Measurements from ENCODE around the gene DUOXA1.
"Not testable (repeated sequence)": the region's sequence is repeated elsewhere in the genome, so short reads cannot be mapped to it uniquely, and the experiment has no call there.

Gene DUOXA1

DNA sequence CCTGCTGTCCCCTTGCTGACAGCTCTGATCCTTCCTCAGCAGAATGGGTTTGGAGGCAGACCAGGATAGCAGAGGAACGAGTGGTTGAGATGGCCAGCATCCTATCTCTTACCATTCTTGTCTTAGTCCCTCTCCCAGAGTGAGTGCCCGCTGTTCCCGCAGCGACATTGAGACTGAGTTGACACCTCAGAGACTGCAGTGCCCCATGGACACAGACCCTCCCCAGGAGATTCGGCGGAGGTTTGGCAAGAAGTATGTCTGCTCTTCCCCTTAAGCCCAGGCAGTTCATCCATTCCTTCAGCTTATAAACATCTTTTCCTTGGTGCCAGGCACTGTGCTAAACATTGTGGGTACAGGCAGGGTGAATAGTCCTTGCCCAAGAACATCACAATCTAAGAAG is 21.3 kb upstream of the DUOXA1 start:
- DNase-seq = no peak

- DNase-seq = no peak
These were observed 20.8 kb upstream of the DUOXA1 start for GRCh38 chr15:45150481-45150880.

DNA sequence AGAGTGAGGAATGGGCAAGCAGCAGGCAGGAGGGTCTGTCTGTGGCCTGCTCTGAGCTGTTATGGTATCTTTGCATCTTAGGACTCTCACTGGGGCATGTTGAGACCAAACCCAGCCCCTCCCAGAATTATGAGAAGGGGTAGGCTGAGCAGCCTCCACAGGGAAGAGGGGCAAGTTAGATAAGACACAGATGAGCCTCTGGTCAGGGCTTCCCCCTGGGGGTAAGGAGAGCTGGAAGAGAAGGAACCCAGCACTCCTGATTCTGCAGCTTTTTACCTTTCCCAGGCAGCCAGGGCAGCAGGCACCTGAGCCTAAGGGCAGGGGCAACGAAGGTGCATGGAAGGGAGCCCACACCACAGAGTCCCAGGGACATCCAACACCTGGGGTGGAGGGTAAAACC is 19.4 kb upstream of the DUOXA1 start:
- no peak for DNase-seq

DNA sequence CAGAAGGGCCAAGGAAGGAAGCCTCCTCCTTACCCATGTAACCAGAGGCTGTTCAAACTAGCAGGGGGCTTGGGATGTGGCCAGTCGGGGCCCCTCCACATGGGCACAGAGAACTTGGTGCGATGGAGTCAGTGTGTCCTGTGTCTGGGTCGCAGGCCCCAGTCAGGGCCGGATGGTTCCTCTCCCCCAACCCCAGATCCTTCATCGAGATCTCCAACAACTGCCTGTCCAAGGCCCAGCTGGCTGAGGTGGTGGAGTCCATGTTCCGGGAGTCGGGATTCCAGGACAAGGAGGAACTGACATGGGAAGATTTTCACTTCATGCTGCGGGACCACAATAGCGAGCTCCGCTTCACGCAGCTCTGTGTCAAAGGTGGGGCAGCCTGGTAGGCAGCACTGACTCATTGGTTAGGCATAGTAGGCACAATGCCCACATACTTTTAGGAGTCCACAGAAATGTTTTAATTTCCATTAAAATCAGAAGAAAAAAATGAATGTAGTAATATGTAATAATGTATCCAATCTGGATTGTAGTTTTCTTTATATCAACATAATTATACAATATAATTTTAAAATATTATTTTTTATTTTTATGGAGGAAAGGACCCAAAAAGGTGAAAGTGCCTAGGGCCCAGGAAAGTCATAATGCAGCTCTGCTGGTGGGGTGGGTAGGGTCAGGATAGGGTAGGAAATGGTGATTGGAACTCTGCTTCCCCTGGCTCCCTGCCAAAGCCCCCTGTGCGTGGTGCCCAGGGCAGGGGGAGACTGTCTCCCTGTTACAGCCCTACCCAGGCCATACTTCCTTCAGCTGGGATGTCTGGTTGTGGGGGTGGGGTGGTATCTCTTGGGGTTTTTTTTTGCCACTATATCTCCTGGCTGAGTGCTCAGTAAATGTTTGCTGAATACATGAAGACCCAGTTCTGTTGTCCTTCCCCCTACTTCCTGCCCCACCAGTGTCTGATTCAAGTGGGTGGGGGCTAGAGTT is 18.7 kb upstream of the DUOXA1 start:
- no peak for DNase-seq

GRCh38 chr15:45147606-45148005 is 17.9 kb upstream of the DUOXA1 start:
- DNase-seq = no peak

GRCh38 chr15:45146405-45146804 is 16.7 kb upstream of the DUOXA1 start:
- DNase-seq = no peak

DNA sequence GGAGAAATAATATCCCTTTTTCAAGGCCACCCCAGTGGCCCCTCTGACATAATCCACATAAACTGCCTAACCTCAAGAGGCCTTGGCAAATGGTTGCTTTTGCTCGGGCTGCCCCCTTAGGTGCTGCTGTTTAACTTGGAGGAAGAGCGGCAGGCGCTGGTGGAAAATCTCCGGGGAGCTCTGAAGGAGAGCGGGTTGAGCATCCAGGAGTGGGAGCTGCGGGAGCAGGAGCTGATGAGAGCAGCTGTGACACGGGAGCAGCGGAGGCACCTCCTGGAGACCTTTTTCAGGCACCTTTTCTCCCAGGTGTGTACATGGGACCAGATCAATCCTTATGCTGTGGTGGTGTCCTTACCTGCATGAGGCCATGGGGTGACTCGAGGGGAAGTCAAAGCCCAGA is 15.1 kb upstream of the DUOXA1 start:
- no peak for DNase-seq

- DNase-seq = no peak
These were observed 14.3 kb upstream of the DUOXA1 start for GRCh38 chr15:45143946-45144345.

DNA sequence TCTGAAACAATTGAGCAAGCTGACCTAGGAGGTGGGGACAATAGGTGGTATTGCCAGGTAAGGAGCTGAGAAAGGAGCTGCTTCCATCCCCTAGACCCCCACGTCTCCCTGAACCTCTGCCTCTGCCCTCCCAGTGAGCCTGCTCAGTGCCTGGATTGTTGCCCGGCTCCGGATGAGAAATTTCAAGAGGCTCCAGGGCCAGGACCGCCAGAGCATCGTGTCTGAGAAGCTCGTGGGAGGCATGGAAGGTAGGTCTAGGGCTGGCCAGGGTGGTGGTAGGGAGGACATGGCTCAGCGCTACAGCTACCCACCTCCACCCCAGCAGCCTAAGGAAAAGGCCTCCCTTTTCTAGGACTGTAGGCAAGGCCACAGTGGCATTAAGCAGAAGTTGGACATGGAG is 13.4 kb upstream of the DUOXA1 start:
- no peak for DNase-seq

DNA sequence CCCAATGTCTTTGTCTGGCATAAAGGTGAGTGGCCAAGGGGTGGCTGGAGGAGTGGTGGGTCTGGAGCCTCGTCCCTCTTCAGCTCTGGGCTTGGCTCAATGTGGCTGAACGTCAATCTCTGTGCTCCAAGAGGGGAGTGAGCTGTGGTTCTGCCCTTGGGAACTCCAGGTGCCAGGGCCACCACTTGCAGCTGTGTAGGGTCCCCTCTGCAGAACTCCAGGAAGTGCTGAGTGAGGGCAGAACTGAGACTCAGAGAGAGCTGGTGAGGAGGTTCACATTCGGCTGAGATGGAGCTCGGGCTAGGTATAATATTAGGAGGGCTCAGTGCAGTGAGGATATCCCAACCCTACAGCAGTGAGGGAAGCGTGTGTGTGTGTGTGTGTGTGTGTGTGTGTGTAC is 11.7 kb upstream of the DUOXA1 start:
- no peak for DNase-seq

DNA sequence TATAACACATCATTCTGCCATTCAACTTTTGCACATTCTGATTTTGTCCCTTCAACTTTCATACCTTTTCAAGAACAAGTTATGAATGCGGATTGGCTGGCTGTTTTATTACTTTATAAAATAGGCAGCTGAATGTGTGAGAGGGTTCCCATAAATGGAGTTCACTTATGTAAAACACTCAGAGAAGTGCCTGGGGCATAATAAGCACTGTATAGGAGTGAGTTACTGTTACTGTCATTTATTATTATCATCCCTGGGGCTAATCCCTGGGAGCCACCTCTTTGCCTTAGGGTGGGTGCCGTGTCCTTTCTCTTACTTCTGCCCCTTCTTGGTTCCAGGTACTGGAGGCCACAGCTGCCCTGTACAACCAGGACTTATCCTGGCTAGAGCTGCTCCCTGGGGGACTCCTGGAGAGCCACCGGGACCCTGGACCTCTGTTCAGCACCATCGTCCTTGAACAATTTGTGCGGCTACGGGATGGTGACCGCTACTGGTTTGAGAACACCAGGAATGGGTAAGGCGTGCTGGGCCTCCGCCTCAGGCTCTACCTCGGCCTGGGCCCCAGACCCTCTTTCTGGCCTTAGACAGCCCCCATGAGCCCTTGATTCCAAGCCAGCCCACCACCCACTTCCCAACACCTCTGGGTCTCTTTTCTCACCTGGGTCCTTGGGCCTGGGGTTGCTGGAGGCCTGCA is 11.0 kb upstream of the DUOXA1 start:
- no peak for DNase-seq

- DNase-seq = no peak
These were observed 10.1 kb upstream of the DUOXA1 start for GRCh38 chr15:45139770-45140169.

GRCh38 chr15:45138814-45139765 is 9.4 kb upstream of the DUOXA1 start:
- DNase-seq = no peak

DNA sequence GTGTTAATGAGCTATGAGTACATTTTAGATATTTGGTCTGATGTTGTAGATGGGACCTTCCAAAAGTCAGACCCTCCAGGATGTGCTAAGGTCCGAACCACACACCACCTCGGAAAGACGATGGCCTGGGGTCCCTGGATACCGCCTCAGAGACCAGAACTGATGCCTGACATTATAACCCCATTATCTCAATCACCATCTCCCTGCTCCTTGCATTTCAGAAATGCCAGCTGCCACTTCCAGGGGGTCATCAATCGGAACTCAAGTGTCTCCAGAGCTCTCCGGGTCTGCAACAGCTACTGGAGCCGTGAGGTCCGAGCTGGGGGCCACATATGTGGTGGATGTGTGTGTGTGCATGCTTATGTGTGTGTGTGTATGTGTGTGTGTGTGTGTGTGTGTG is 8.0 kb upstream of the DUOXA1 start:
- DNase-seq = no peak

DNA sequence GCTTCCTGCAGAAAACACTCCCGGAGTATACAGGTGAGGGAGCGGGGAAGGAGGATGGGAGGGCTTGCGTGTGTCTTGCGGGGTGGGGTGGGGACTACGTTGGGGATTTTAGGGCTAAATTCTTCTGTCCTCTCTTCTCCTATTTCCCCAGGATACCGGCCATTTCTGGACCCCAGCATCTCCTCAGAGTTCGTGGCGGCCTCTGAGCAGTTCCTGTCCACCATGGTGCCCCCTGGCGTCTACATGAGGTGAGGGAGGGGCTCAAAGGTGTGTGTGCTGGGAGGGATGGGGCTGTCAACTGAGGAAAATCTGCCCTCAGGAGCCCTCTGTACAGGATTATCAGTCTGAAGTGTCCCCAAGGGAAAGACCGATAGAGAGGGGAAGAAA is 6.7 kb upstream of the DUOXA1 start:
- no peak for DNase-seq

- DNase-seq = not testable (repeated sequence)
These were observed 6.2 kb upstream of the DUOXA1 start for GRCh38 chr15:45135705-45136377.

- DNase-seq = no peak
These were observed 5.3 kb upstream of the DUOXA1 start for GRCh38 chr15:45134682-45135604.

GRCh38 chr15:45134046-45134445 is 4.4 kb upstream of the DUOXA1 start:
- DNase-seq = no peak

DNA sequence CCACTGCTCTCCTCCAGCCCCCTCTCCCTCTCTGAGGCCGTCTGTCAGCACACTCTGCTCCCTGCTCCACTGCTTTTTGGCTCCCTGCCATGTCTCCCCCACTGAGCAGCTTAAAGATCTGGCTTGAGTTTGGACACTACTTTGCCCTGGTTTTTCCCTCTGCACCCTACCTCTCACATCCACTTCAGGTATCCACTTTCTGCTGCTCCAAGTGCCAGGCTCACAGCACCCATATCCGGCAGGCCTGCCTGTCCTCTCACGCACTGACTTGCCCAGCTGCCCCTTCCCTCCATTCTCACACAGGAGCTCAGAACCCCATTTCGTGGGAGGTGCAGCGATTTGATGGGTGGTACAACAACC is 3.9 kb upstream of the DUOXA1 start:
- DNase-seq = no peak

GRCh38 chr15:45132844-45133560 is 3.3 kb upstream of the DUOXA1 start:
- no peak for DNase-seq

DNA sequence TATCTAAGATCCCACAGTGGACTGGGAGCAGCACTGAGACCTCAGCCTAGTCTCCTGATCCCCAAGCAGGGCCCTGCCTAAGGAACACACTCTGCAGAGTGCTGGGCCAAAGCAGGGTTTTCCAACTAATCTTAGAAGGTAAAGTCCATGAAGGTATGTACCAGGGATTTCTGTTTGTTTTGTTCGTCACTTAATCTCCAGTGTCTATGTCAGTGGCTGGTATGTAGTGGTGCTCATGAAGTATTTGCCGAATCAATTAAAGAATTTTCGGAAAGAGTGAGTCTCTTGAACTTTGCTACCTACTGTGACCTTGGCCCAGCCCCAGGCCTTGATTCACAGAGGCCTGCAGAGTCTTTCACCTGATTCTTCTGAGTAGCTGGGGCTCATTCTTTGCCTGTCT is 1.8 kb upstream of the DUOXA1 start:
- no peak for DNase-seq

All from NCI-H1930 (cell line).